Activated T-helper 1 cell treated with Interleukin-2 at 50 U/mL for 16 hours (primary cell): ENCODE measurements around the gene PTPRN2.

Experiments
- DNase-seq: peaks from one replicate; pipeline ENCODE4 v3.0.0-alpha.2; 2020; ENCODE audit warnings: low read depth

PTPRN2 gene

GRCh38 chr7:158093156-158093796, 494.3 kb downstream of the PTPRN2 start:
- DNase-seq = no peak

- no peak for DNase-seq
These were observed 500.4 kb downstream of the PTPRN2 start for GRCh38 chr7:158087196-158087595.

GRCh38 chr7:158085741-158086695, 501.6 kb downstream of the PTPRN2 start:
- no peak for DNase-seq

GRCh38 chr7:158084555-158084954, 503.1 kb downstream of the PTPRN2 start:
- DNase-seq = no peak

GRCh38 chr7:158083526-158084310, 503.9 kb downstream of the PTPRN2 start:
- no peak for DNase-seq

GRCh38 chr7:158082761-158083160, 504.9 kb downstream of the PTPRN2 start:
- DNase-seq = no peak

GRCh38 chr7:158080899-158081445, 506.7 kb downstream of the PTPRN2 start:
- DNase-seq = no peak

- no peak for DNase-seq
These were observed 509.4 kb downstream of the PTPRN2 start for GRCh38 chr7:158077934-158078910.

- DNase-seq = no peak
These were observed 510.3 kb downstream of the PTPRN2 start for GRCh38 chr7:158077151-158077840.

- DNase-seq = no peak
These were observed 511.0 kb downstream of the PTPRN2 start for GRCh38 chr7:158076656-158077055.

GRCh38 chr7:158076215-158076614, 511.4 kb downstream of the PTPRN2 start:
- DNase-seq = no peak

GRCh38 chr7:158075633-158076001, 512.0 kb downstream of the PTPRN2 start:
- DNase-seq = no peak

- no peak for DNase-seq
These were observed 512.6 kb downstream of the PTPRN2 start for GRCh38 chr7:158074896-158075632.

- no peak for DNase-seq
These were observed 513.5 kb downstream of the PTPRN2 start for GRCh38 chr7:158073845-158074840.

GRCh38 chr7:158072991-158073730, 514.5 kb downstream of the PTPRN2 start:
- DNase-seq = no peak

GRCh38 chr7:158070222-158070920, 517.3 kb downstream of the PTPRN2 start:
- no peak for DNase-seq

GRCh38 chr7:158068853-158069252, 518.8 kb downstream of the PTPRN2 start:
- no peak for DNase-seq
